Measurements from ENCODE around the gene PSMD5. TPM values are rescaled to one million over a fixed set of nuclear protein-coding genes. Genes with fewer than 3 reads are reported as not detected.

Gene PSMD5
- total RNA-seq, 1 donor from 2014 or later = 54.0 TPM

DNA sequence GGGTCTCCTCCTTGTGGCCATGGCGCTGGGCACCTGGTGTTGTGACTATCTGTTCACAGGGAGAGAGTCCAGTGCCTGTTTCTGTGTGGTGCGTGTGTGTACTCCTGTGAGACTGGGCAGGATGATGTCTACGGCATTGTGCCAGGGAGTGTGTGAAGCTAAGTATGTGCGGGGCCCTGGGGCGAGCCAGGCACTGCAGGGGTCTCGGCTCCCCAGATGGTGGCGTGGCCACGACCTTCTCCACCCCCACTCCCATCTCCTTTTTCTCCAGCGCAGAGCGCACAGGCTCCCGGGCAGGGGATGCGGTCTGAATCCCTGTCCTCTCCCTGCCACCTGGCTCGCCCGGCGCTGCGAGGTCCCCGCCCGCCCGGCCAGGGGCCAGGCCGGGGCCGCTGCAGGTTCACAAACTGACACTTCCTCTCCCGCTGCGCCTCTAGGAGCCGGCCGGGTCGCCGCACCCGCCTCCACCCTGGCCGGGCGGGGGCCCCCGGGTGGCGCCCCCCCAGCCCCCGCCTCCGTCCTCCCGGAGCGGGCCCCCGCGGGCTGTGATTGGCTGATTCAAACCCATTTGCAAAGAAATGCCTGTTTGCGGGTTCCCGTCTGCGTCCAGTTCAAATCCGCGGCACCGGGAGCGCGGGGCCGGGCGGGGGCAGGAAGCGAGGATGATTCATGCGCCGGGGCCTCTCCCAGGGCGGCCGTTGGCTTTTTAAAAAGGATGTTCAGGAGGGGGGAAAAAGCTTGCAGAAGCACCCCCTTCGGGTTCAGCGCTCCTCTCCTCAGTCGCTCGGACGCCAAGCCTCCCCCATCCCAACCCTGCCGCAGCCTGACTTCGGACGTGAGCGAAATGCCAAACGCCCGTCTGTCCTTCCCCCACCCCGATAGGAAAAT is 33.5 kb upstream of the PSMD5 start:
- intact Hi-C loops (cut with micrococcal nuclease) = loop anchor here (1.0 to 5.0 kb wide), 7 partner anchors 8 to 294 kb away; partner anchors contain the start of genes CDK5RAP2, CNTRL, PSMD5 and TRAF1

DNA sequence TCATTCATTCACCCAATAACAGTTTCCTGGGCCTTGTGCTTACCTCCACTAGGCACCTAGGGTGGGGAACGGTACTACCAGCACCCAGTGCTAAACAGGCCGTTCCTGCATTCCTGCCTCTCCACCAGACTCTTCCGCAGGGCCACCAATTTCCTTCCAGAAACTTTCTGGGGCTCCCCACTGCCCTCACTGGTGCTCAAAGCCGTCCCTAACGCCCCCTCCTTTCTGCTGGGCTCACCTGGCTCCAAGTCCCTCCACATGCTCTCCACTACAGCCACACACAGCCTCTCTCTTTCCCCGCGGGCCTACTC is 32.9 kb upstream of the PSMD5 start:
- intact Hi-C loops (cut with micrococcal nuclease) = loop anchor here (5.0 kb wide), 1 partner anchor 293 kb away; the partner anchor contains the start of gene CDK5RAP2

DNA sequence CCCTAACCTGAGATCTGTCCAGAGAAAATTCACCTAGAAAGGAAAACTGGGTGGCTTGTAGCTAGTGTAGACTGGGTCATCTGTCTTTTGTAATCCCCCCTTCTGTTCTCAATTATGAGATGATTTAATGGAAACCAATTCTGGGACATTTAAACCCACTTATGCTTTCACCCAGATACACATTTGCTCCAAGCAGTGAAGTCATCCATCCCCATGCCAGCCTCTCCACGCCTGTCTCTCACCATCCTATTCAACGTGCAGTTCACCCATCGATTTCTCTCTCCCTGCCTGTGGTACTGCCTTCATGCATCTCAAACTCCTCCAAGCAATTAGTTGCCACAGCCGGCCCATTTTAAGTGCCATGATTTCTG is 32.5 kb upstream of the PSMD5 start:
- intact Hi-C loops (cut with micrococcal nuclease) = loop anchor here (5.0 kb wide), 1 partner anchor 293 kb away; the partner anchor contains the start of gene CDK5RAP2

DNA sequence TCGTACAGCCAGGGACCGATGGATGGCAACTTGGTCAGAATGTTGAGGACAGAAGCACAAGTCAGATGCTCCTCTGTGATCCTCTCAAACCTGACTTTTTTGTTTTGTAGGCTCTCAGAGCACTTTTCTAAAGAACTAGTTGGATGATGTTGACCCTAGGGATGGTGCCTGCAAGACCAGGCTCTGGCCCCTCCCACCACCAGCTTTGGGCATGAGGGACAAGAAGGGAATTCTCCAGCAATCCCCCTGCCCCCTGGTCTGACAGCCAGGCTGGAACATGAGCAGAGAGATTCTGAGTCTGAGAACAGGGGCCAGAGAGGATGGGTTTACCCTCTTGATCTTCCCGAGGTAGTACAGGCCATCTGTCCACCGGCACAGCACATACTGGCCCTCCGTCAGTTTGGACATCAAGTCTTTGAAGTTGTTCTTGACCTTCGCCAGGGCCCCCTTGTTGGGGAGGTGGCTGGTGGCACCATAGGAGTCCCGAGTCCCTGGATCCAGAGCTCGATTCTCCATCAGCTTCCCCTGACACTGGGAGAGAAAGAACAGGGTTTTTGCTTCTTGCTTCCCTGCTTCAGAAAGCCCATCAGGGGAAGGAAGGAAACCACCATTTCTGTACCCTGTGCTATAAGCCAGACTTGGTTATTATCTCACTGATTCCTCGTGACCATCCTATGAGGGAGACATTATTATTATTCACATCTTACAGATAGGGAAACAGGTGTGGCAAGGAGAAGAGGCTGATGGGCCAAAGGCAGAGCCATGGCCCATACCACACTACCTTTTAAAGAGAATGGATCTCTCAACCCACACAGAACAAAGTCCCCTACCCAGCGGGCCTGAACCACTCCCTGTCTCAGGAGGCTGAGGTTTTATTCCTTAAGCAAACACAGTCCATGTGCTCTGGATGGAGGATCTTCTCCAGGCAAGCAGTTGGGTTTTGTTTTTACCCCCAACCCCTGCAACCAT is 31.8 kb upstream of the PSMD5 start:
- intact Hi-C loops (cut with micrococcal nuclease) = loop anchor here (5.0 kb wide), 1 partner anchor 292 kb away; the partner anchor contains the start of gene CDK5RAP2

DNA sequence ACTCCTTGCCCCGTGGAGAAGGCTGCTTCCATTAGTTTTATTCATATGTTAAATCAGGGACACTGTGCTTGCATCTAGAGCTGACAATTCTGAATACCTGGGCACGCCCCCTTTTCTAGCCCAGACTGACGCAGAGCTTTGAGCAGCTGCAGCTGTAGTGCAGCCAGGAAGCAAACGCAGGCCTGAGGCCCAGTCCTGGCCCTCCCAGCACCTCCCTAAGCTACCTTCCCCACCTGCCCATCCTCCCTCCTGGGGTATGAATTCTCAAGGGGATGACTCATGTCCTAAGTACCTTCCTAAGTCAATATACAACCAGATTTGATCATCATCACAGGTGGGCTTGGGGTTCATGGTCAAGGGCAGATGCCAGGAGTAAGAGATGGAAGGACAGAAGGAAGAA is 30.8 kb upstream of the PSMD5 start:
- intact Hi-C loops (cut with micrococcal nuclease) = no loop called here

DNA sequence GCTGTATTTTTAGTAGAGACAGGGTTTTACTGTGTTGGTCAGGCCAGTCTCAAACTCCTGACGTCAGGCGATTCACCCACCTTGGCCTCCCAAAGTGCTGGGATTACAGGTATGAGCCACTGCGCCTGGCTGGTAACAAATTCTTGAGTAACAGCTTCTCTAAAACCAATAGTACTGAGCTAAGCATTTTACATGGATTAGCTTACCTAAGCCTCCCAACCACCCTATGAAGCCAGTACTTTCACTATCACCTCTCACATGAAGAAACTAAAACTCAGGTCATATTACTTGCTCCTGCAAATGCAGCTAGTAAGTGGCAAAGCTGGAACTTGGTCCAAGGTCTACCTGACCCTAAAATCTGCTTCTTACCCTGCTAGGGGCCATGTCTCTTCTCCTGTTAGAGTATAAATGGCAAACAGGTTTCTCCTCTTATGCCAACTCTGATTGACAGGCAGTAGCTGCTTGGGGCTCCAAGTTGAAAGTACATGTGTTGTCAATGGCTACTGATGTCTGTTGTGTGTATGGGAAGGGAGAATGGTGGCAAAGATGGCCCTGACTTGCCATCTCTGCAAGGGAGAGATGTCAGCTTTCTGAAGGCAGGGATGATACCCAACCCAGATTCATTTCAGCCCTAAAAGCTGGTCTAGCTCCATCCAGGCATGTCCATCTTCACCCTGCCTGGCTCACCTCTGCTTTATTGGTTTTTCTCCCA is 30.2 kb upstream of the PSMD5 start:
- intact Hi-C loops (cut with micrococcal nuclease) = no loop called here

DNA sequence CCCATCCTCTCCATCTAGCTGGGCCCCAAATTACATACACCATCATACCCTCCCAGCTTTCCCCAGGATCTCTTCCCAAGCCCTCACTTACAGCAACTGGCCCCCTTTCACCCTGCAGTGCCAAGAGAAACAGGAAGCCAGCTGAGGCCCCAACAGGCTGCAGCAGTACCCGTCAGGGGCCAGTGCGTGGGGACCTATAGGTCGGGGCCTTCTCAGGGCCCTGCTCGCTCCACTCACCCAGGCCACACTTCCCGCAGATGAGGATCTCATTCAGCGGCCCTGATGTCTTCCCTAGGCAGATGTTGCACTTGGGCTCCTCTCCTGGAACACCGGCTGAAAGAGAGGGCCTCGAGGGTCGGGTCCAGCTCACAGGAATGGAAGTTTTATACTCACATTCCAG is 27.5 kb upstream of the PSMD5 start:
- intact Hi-C loops (cut with micrococcal nuclease) = no loop called here

DNA sequence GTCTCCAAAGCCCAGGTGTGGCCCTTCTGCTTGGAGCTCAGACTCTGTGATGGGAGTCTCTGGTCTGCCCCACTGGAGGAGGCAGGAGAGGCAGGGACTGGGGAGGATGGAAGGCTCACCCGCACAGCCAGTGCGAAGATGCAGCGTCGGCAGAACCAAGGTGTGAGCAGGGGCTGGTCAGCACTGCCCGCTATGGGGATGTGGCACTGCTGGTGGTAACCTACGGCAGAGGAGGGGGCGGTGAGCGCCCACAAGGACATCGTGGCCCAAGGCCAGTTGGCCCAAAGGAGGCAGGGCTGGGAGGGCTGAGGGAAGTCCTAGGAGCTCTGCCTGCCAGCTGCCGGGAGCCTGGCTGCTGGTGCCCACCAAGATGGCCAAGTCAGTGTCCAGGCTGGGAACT is 27.0 kb upstream of the PSMD5 start:
- intact Hi-C loops (cut with micrococcal nuclease) = loop anchor here (2.0 kb wide), 3 partner anchors 77 to 251 kb away; partner anchors contain the start of genes CNTRL and FBXW2

DNA sequence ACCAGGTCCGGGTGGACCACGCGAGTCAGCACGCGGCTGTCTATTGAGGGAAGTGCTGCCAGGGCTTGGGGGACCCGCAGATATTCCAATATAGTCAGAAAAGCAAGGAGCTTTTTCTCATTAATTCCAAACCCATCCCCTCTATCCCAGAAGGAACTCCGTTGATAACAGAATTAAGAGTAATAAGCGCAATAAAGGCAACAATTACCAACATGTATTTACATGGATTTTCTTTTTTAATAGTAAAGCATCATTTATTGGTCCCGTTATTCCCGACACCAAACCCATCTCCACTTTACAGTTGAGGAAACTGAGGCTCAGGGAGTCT is 26.6 kb upstream of the PSMD5 start:
- intact Hi-C loops (cut with micrococcal nuclease) = loop anchor here (2.0 kb wide), 3 partner anchors 77 to 251 kb away; partner anchors contain the start of genes CNTRL and FBXW2

DNA sequence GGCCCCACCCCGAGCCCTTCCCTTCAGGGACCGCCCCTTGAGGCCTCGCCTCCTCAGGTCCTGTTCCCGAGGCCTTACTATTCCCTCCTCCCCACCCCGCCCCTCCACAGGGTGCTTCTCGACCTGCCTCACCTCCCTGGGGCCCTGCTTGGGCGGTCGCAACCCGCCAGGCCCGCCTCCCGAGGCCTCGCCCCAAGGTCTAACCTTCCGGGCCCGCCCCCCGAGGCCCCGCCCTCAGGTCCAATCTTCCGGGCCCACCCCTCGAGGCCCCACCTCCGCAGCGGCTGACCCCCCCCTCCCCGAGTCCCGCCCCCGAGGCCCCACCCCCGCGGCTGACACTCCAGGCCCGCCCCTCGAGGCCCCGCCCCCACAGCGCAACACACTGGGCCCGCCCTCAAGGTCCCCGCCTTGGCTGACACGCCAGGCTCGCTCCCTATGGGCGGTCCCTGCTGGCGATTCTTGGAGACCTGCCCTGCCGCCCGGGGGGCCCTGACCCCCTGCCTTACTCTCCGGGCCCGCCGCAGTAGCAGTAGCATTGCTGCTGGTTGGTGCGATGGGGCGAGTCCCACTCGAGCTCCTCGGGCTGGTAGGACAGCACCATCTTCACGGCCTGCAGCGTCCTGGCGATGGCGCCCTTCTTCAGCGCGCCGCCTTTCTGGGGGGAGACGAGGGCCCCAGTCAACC is 26.1 kb upstream of the PSMD5 start:
- intact Hi-C loops (cut with micrococcal nuclease) = loop anchor here (1.0 to 2.0 kb wide), 5 partner anchors 7 to 252 kb away; partner anchors contain the start of genes CNTRL and FBXW2

DNA sequence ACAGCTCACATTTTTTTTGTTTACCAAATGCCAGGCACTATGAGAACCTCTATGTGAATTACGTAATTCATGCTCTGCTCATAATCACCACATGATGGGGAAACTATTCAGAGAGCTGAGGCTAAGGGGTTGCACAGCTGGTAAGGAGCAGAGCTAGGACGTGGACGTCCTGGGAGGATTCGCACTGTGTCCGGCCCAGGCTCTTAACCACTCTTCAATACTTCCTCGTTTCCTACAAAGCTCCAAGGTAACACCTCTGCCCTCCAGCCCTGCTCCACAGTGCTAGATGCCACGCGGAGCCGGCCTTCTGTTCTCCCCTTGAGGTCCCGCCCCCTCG is 25.6 kb upstream of the PSMD5 start:
- intact Hi-C loops (cut with micrococcal nuclease) = loop anchor here (1.0 to 2.0 kb wide), 5 partner anchors 8 to 252 kb away; partner anchors contain the start of genes CNTRL and FBXW2

DNA sequence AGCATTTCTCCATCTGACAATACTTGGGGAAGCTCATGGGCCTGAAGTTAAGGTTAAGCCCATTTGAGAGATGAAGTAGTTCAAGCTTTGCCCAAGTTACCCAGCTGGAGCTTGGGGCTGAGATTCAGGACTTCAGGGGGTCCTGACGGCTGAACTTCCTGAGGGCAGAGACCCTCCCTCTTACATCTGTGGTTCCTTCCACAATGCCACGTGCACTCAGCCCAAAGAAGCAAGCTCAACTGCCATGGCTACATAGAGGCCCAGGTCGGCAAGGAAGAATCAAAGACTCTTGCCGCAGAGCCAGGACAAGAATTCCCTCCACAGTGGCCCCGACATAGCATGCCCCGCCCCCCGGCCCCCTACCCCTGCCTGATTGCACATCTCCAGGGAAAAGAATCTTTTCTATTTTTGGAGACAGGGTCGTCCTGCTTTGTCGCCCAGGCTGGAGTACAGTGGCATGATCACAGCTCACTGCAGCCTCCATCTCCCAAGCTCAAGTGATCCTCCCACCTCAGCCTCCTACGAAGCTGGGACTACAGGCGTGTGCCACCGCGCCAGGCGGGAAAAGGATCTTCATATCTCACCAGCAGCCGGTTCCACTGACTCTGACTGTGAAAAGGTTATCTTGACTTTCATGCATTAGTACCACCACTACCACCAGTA is 25.1 kb upstream of the PSMD5 start:
- intact Hi-C loops (cut with micrococcal nuclease) = loop anchor here (1.0 to 2.0 kb wide), 5 partner anchors 8 to 253 kb away; partner anchors contain the start of genes CNTRL and FBXW2

DNA sequence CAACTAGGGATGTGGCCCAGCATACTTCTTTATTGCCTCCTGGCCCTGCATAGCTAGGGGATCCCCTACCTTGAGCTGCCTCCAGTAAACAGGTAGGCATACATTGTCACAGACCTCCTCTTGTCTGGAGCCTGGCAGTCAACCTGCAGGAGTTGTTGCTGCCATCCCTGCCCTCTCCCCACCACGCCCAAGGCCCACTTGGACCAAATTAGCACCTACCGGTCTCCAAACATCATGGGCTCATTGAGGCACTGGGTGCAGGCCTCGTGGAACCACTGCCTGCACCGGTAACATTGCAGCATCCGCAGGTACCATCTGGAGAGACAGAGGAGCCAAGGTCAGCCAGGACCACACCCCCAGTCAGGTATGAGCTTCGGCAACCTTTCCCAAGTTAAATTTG is 23.9 kb upstream of the PSMD5 start:
- intact Hi-C loops (cut with micrococcal nuclease) = no loop called here

DNA sequence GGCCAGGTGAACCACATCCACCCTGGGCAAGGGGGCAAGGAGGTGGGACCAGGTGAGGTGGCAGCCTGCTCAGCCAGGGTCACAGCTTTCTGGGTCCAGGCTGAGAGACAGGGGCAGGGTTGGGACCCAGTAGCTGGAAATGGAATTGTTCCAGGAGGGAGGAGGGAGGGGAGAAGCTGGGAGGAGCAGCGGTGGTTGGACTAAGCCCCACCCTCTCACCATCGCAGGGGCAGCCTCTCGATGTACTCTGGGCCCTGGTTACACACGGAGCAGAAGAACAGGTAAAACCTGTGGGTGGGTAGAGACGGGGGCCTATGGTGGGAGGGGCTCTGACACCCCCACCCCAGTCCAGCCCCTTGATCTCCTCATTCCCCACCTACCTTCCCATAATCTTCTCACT is 23.1 kb upstream of the PSMD5 start:
- intact Hi-C loops (cut with micrococcal nuclease) = no loop called here

DNA sequence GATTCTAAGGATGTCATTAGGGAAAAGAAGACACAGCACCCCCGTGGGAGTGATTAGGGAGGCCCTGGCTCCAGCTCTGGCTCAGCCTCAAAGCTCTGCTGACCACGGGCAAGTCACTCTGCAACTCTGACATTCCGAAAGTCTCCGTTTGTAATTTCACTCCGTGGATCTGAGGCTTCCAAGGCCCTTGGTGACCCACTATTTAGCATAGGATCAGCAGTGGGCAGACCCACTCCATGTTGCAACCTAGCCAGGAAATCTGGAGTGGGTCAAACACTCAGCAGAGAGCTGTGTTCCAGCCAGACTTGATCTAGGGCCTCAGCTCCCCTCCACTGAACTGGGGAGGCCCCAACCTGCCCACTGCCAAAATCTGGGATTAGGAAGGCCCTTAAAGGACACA is 22.5 kb upstream of the PSMD5 start:
- intact Hi-C loops (cut with micrococcal nuclease) = no loop called here

DNA sequence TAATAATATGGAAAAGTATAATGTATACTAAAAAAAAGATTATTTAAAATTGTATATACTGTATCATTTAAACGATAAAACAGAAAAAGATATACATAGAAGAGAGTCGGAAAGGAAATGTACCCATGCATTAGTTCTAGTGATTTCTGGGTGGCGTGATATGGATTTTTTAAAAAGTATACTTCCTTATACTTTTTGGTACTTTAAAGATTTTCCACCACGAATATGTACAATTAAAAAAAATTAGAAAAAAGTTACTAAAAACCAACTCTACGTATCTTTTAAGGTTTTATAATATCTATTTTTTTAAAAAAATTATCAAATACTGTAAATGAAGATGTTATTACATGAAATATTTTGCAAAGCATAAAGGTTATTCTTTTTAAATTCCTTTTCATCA is 22.0 kb upstream of the PSMD5 start:
- intact Hi-C loops (cut with micrococcal nuclease) = no loop called here

DNA sequence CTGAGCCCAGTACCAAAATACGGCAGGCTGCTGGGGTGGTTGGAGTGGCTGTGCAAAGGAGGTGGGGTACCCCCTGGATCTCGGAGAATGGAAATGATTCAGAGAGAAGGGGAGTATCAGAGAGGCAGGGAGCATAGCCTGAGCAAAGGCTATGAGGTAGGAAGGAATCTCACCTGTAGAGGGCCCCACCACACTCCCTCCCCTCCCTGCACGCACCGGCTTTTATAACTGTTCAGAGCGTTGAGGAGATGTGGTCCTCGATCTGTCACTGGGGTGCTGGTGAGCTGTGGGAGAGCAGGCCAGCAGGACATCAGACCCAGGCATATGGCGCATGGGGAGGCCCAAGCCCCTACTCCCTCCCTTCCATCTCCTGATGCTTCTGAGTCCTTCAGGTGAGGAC is 21.1 kb upstream of the PSMD5 start:
- intact Hi-C loops (cut with micrococcal nuclease) = no loop called here

DNA sequence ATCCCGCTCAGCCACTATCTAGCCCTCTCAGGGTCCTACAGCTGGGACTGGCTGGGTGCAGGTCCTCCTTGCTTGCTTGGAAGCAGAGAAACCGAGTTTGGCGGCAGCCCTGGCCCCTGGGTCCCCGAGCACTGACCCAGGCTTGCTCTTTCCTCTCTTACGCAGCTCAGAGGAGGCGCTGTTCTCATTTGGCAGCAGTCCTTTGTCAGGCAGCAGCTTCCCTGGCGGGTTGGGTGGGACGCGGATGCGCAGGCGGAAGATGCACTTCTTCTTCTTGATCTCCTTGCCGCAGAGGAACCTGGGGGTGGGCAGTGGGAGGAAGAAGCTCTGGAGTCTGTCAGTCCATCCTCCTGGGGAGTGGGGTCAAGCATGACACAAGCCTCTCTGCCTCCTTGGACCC is 19.7 kb upstream of the PSMD5 start:
- intact Hi-C loops (cut with micrococcal nuclease) = no loop called here

DNA sequence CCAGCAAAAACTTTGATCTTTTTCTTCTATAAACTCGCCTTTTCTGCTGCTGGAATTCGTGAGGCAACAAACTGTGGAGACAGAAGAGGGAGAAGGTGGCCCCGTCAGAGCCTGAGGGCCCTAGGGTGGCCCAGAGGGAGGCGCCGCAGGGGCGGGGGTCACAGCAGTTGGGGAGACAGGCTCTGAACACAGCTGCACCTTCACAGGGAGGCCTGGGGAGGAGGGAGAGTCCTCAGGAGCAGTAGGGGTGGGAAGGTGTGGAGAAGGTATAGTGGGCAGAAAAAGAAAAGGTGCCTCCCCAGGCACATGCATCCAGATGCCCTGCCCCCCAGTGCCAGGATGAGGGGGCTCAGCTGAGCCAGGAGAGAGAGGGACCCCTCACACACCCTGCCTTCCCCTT is 19.2 kb upstream of the PSMD5 start:
- intact Hi-C loops (cut with micrococcal nuclease) = no loop called here

DNA sequence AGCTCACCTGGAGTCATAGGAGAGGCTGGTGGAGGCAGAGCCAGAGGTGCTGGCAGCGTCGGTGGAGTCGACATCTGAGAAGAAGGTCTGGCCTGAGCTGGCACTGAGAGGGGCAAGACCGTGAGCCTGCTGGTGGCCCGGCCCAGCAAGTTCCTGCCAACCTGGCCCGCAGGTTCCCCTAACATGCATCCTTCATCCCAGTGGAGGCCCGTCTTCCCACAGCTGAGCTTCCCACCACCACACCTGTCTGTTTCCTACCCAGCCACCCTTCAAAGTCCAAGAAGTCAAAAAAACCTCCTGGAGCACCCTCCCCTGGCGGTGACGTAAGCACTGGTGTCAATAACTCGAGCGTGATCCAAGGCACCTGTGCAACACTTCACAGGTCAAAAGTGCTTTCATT is 17.4 kb upstream of the PSMD5 start:
- intact Hi-C loops (cut with micrococcal nuclease) = no loop called here
